GM19035 (cell line): ENCODE data around the gene TMTC2.
"Not testable (repeated sequence)": the region's sequence is repeated elsewhere in the genome, so short reads cannot be mapped to it uniquely, and the experiment has no call there.

Experiments
- ATAC-seq: cut with Tn5 transposase; IDR thresholded peaks from one replicate; pipeline ENCODE4 v1.9.1; 2021; ENCODE audit not compliant: unreplicated experiment

The TMTC2 gene

GRCh38 chr12:83113945-83114344 is 427.2 kb downstream of the TMTC2 start:
- ATAC-seq, result no peak

- no peak for ATAC-seq
Measured at GRCh38 chr12:83114966-83115365, 428.3 kb downstream of the TMTC2 start.

GRCh38 chr12:83117926-83118325 is 431.2 kb downstream of the TMTC2 start:
- ATAC-seq, result not testable (repeated sequence)

- no peak for ATAC-seq
Measured at GRCh38 chr12:83121897-83122622, 435.4 kb downstream of the TMTC2 start.

GRCh38 chr12:83122623-83122934 is 435.9 kb downstream of the TMTC2 start:
- no peak for ATAC-seq

- no peak for ATAC-seq
Measured at GRCh38 chr12:83123039-83123438, 436.3 kb downstream of the TMTC2 start.

GRCh38 chr12:83128540-83128939 is 441.8 kb downstream of the TMTC2 start:
- no peak for ATAC-seq

- no peak for ATAC-seq
Measured at GRCh38 chr12:83130178-83130577, 443.5 kb downstream of the TMTC2 start.

- ATAC-seq, result no peak
Measured at GRCh38 chr12:83132360-83132759, 445.7 kb downstream of the TMTC2 start.

- ATAC-seq, result no peak
Measured at GRCh38 chr12:83136411-83136810, 449.7 kb downstream of the TMTC2 start.

- no peak for ATAC-seq
Measured at GRCh38 chr12:83140135-83140534, 453.4 kb downstream of the TMTC2 start.

GRCh38 chr12:83141460-83141994 is 454.8 kb downstream of the TMTC2 start:
- no peak for ATAC-seq

- ATAC-seq, result no peak
Measured at GRCh38 chr12:83142914-83143313, 456.2 kb downstream of the TMTC2 start.

GRCh38 chr12:83143950-83144349 is 457.2 kb downstream of the TMTC2 start:
- no peak for ATAC-seq

GRCh38 chr12:83145325-83145840 is 458.7 kb downstream of the TMTC2 start:
- ATAC-seq, result no peak

GRCh38 chr12:83147341-83147740 is 460.6 kb downstream of the TMTC2 start:
- ATAC-seq, result no peak

- no peak for ATAC-seq
Measured at GRCh38 chr12:83149987-83150386, 463.3 kb downstream of the TMTC2 start.

GRCh38 chr12:83150465-83151189 is 463.9 kb downstream of the TMTC2 start:
- no peak for ATAC-seq

GRCh38 chr12:83153177-83153576 is 466.5 kb downstream of the TMTC2 start:
- no peak for ATAC-seq

- ATAC-seq, result no peak
Measured at GRCh38 chr12:83156815-83157214, 470.1 kb downstream of the TMTC2 start.

GRCh38 chr12:83157604-83158003 is 470.9 kb downstream of the TMTC2 start:
- ATAC-seq, result no peak

- no peak for ATAC-seq
Measured at GRCh38 chr12:83158613-83159207, 472.0 kb downstream of the TMTC2 start.
